ENCODE measurements around the gene TRIM49D2.
"Not testable (repeated sequence)": the region's sequence is repeated elsewhere in the genome, so short reads cannot be mapped to it uniquely, and the experiment has no call there.

TRIM49D2 gene, protein sequence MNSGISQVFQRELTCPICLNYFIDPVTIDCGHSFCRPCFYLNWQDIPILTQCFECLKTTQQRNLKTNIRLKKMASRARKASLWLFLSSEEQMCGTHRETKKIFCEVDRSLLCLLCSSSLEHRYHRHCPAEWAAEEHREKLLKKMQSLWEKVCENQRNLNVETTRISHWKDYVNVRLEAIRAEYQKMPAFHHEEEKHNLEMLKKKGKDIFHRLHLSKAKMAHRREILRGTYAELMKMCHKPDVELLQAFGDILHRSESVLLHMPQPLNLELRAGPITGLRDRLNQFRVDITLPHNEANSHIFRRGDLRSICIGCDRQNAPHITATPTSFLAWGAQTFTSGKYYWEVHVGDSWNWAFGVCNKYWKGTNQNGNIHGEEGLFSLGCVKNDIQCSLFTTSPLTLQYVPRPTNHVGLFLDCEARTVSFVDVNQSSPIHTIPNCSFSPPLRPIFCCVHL

GRCh38 chr11:89923764-89924163 is at the start of gene TRIM49D2:
TRIM49D2 (plus strand) TSS chr11:89924064; CDS start chr11:89926762, 2,698 bp downstream.
- not testable (repeated sequence) for DNase-seq (ENCODE audit: low read depth)

DNA sequence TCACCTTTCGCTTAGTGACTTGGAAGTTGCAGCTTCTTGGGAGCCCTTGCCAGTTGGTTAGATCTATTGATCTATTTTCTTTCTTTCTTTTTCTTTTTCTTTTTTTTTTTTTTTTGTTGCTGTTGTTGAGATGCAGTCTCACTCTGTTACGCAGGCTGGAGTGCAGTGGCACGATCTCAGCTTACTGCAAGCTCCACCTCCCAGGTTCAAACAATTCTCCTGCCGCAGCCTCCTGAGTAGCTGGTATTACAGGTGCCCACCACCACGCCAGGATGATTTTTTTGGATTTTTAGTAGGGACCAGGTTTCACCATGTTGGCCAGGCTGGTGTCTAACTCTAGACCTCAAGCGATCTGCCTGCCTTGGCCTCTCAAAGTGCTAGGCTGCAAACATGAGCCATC is 46.4 kb upstream of the TRIM49D2 start:
- not testable (repeated sequence) for DNase-seq (ENCODE audit: low read depth)

DNA sequence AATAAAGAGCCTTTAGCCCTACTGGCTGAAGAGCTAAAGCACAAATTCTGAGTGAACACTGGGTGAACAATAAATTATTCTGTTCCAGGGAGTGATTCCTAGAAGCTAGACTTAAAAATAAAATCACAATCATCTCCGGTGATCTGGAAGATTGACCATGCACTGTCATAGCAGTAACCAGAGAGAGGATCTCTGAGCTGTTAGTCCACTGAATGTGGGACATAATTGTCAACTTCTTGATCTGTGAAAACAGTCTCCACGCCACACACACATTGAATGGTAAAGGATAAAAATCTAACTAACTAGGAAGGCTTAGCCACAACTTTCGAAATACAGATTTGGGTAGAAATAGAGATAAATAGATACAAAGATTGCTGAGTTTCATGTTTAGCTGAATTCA is 30.6 kb upstream of the TRIM49D2 start:
- DNase-seq (ENCODE audit: low read depth), result not testable (repeated sequence)

DNA sequence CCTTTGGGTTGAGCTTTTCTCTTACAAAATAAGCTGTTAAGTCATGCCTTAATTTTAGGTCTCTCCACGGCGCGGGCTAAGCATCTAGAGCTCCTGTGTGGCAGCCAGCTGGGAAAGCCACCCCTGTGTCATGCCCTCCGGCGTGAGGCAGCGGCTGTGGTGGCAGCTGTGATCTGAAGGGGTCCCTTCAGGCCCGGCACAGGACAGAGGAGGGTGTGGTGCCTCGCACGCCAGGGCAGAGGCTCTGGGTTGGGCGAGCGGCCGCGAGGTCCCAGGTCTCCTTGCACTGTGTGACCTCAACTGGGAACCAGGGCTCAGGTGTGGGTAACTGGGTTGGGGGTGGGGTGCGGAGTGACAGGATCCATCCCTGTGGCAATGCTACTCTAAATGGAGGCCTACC is 23.1 kb upstream of the TRIM49D2 start:
- DNase-seq (ENCODE audit: low read depth), result not testable (repeated sequence)

DNA sequence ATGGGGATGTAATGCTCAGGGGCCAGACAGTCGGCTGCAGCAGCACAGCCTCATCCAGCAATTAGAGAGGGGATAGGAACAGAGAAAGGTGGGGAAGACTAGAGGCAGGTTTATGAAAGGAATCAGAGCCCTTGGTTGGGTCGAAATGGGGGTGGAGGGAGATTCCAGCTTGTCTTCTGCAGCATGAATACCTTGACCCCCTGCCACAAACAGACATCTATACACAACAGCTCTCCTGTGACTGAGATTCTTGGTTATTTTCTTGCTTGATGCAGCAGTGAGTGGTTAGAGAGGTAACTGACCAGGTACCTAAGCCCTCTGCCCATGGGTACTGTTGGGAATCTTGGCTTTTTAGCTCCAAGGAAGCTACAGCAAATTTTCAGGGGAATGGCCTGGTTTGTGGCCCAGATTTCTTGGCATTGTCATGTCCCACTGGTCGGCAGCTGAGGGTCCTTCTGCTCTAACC is 1.6 kb upstream of the TRIM49D2 start, which contains the start of gene TRIM49D1:
Gene TRIM49D1, minus strand, starts transcription at position 51 of the 466 bp plus-strand sequence. CDS start 4,535 bp downstream, outside the sequence.
- DNase-seq (ENCODE audit: low read depth), result no peak

- not testable (repeated sequence) for DNase-seq (ENCODE audit: low read depth)
Measured at GRCh38 chr11:89960833-89961232, 37.0 kb downstream of the TRIM49D2 start.

GRCh38 chr11:89965737-89966136 is 41.9 kb downstream of the TRIM49D2 start, which contains the start of gene TRIM64:
TRIM64 (plus strand) TSS chr11:89966037; CDS start chr11:89968504, 2,467 bp downstream.
- DNase-seq (ENCODE audit: low read depth), result not testable (repeated sequence)

All from stimulated activated CD8-positive, alpha-beta memory T cell treated with anti-CD3 and anti-CD28 coated beads, Interleukin-15, amount 100 ng/mL, for 1 hour (primary cell).